ENCODE results near the gene CDIP1.

DNA sequence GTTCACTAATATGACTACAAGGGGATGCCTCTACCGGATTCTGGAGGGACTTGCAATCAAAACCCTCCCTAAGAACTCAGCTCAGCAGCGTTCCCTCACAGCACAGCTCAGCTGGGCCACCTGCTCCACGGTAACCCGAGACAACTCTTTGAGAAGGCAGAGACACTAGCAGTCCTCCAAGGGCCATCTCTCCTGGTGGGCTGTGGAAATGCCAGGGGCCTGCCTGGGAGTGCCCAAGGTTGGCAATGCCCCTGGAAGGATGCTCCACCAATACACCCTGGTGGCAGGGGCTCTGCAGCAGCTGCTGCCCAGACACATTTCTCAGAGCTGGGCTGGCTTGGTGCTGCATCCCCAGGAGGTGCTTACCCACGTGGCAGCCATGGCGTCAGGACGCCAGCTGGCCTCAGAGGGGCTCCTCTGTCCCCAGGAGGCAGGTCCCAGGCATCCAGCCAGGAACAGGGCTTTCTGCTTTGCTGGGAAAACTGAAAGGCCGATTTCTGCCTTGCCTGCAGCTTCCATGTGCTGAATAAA lies 16.5 kb downstream of the CDIP1 start:
- TF ChIP-seq EZH2 (IDR thresholded peaks at IDR 0.05; ENCODE audit: borderline replicate concordance, low read depth, low read length, severe bottlenecking), result no peak
- TF ChIP-seq, protein P1, sequence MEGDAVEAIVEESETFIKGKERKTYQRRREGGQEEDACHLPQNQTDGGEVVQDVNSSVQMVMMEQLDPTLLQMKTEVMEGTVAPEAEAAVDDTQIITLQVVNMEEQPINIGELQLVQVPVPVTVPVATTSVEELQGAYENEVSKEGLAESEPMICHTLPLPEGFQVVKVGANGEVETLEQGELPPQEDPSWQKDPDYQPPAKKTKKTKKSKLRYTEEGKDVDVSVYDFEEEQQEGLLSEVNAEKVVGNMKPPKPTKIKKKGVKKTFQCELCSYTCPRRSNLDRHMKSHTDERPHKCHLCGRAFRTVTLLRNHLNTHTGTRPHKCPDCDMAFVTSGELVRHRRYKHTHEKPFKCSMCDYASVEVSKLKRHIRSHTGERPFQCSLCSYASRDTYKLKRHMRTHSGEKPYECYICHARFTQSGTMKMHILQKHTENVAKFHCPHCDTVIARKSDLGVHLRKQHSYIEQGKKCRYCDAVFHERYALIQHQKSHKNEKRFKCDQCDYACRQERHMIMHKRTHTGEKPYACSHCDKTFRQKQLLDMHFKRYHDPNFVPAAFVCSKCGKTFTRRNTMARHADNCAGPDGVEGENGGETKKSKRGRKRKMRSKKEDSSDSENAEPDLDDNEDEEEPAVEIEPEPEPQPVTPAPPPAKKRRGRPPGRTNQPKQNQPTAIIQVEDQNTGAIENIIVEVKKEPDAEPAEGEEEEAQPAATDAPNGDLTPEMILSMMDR (IDR thresholded peaks at IDR 0.05; ENCODE audit: borderline replicate concordance, extremely low read depth, low read length, poor library complexity, severe bottlenecking), result no peak

All from DND-41 (cell line).